GM18508 (cell line): ENCODE data around the gene MUC2.

Source experiments
- ATAC-seq: cut with Tn5 transposase; IDR thresholded peaks from one replicate; pipeline ENCODE4 v1.9.1; 2021; ENCODE audit warnings: moderate number of reproducible peaks; ENCODE audit not compliant: insufficient read depth, unreplicated experiment

Gene MUC2

GRCh38 chr11:1085440-1086170 lies 10.9 kb downstream of the MUC2 start:
- ATAC-seq = no peak

GRCh38 chr11:1086171-1087102 lies 11.8 kb downstream of the MUC2 start:
- ATAC-seq = no peak

GRCh38 chr11:1087279-1087960 lies 12.7 kb downstream of the MUC2 start:
- ATAC-seq = no peak

- ATAC-seq = no peak
Measured at GRCh38 chr11:1087961-1088926, 13.6 kb downstream of the MUC2 start.

GRCh38 chr11:1088927-1089737 lies 14.5 kb downstream of the MUC2 start:
- no peak for ATAC-seq

GRCh38 chr11:1089738-1090599 lies 15.3 kb downstream of the MUC2 start:
- ATAC-seq = no peak

- no peak for ATAC-seq
Measured at GRCh38 chr11:1090600-1091331, 16.1 kb downstream of the MUC2 start.

GRCh38 chr11:1091332-1092083 lies 16.8 kb downstream of the MUC2 start:
- ATAC-seq = no peak

GRCh38 chr11:1092145-1092670 lies 17.5 kb downstream of the MUC2 start:
- ATAC-seq = no peak

- no peak for ATAC-seq
Measured at GRCh38 chr11:1092919-1093318, 18.2 kb downstream of the MUC2 start.

GRCh38 chr11:1099519-1100355 lies 25.1 kb downstream of the MUC2 start:
- no peak for ATAC-seq

GRCh38 chr11:1100417-1101245 lies 26.0 kb downstream of the MUC2 start:
- no peak for ATAC-seq

GRCh38 chr11:1101318-1102089 lies 26.8 kb downstream of the MUC2 start:
- ATAC-seq = no peak
